GM18907 (cell line): Measurements from ENCODE around the gene NHSL1.

Experiments
- ATAC-seq: cut with Tn5 transposase; IDR thresholded peaks from one replicate; pipeline ENCODE4 v1.9.1; 2021; ENCODE audit warnings: mild to moderate bottlenecking, moderate library complexity; ENCODE audit not compliant: unreplicated experiment

Gene NHSL1

DNA sequence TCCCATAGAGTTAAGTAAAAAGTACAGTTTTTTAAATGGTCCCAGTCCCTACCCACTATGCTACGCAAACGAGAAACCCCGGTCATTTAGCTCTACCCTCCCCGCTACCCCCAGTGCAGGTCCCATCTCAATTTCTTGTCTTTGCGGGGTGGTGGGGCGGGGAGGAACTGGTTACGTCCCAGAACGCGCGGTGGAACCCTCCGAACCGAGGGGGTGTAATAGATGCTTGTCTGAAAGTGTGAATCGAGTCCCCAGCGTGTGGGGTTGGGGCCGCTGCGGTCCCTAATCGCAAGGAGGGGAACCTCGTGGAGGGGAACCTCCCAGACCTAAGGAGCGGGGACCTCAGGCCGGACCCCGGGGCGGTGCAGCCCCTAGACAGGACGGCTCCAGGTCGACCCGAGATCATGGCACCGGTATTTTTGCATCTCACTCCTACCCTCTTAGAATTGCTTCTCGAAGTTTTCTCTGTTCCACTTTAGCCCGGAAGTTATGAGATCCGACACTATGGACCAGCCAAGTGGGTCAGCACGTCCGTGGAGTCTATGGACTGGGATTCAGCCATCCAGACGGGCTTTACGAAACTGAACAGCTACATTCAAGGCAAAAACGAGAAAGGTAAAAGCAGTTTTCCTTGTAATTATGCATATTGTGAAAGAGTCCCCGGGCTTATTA, 94.5 kb downstream of the NHSL1 start:
- ATAC-seq: no peak

DNA sequence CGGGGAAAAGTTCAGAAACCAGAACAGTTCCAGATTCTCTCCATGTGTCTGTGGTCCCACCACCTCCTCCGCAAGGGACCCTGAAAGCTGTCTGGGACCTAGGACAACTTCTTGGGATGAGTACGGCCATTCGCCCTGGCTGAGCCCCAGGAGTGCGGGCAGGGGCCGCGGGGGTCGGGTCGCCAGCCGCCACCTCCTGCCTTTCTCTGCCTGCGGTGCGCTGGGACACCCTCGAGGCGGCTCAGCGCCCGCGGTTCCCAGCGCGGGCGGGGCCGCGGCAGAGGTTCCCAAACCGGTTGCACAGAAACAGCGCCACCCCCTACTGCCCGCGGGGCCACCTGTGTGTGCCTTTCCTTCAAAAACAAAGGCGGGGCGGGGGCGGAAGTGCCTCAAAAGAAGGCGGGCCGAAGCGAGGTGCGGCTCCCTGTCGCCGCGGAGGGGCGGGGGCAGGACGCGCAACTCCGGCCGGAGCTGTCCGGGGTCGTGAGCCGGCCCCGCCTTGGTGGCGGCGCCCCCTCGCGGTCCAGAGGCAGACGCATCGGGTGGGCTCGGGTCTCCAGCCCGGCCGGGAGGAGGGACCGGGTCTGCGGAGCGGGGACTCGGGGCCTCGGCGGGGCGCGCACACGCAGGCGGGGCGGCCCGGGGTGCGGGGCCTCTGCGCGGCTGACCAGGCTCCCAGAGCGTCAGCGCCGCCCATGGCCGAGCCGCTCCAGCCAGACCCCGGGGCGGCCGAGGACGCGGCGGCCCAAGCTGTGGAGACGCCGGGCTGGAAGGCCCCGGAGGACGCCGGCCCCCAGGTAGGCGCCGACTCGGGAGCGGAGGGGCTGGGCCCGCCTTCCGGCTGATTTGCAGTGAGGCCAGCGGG, 95.3 kb downstream of the NHSL1 start, which contains the start of gene HEBP2:
HEBP2 (plus strand) TSS at position 423 of the 865 bp plus-strand sequence; CDS start at position 696, 273 bp downstream.
- ATAC-seq: peak; percentile 82

DNA sequence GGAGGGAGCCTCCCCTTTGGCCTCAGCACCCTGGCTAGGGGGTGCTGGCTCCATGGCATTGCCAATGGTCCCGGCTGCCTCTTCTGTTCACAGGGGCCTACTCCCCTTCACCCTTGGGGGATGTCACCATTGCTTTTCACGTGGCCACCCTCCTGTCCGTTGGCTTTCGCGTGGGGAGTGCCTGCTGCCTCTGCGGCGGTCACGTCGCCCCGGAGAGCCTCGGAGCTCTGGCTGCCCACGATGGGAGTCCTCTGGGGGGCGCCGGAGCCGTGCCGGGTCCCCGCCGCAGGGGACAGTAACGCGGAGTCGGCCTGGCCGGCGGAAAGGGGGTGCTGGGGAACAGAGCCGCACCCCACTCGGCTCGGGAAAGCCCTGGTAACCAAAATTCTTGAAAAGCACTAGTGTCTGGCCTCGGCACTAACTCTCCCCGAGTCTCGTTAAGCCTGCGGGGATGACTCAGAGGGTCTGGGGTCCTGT, 95.9 kb downstream of the NHSL1 start:
- ATAC-seq: peak; percentile 12

DNA sequence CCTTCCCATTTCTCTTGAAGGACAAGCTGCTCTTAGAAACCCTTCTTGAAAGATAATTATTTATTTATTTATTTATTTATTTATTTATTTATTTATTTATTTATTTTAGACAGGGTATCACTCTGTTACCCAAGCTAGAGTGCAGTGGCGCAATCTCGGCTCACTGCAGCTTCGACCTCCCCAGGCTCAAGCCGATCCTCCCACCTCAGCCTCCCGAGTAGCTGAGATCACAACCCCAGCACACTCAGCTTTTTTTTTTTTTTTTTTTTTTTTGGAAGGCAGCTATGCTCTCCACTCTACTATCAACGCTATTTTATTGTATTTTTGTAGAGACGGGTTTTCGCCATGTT, 96.5 kb downstream of the NHSL1 start:
- ATAC-seq: no peak

DNA sequence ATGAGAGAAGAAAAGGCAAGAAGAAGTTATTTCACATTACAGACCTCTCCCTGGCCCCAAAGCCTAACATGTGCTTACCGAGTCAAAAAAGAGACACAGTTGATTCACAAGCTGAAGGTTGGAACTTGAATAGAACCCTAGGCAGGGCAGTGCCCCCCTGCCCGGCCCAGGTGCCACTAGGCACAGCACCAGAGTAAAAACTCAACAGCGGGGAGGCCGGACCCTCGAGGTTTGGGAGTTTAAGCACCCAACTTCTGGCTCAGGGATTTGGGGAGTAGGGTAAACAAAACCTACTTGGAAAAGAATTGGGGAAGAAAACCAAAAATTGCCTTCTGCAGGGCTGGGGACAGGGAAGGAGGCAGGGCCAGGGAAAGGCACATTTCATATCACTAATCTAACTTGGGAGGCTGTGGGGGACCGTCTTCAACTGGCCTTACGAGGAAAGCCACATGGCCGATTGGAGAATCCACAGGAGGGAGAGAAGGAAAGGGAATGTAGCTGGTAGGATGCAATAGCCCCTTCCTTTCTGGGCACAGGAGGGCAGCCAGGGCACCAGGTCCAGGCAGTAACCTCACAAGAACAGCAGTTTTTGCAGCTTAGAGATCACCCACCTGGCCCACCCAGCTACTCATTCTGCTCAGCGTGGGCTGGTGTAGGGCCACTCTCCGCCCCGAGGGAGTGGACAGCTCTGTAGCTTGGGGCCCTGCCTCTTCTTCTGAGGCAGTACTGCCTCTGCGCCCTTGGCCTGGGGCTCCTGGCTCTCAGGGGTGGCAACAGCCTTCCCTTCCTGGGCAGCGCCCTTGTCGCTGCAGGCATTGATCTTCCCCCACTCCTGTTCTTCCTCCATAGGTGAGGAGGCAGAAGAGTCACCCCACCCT, 97.1 kb downstream of the NHSL1 start:
- ATAC-seq: no peak

DNA sequence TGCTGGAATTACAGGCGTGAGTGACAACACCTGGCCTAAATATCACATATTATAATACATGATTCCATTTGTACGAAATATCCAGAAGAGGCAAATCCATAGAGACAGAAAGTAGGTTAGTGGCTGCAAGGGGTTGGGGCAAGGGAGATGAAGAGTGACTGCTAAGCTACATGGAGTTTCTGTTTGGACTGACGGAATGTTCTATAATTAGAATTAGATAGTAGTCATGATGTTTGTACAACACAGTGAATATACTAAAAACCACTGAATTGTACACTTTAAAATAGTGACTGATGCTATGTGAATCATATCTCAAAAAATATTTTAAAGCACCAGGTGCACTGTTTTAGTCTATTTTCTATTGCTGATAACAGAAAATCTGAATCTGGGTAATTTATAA, 99.0 kb downstream of the NHSL1 start:
- ATAC-seq: no peak

DNA sequence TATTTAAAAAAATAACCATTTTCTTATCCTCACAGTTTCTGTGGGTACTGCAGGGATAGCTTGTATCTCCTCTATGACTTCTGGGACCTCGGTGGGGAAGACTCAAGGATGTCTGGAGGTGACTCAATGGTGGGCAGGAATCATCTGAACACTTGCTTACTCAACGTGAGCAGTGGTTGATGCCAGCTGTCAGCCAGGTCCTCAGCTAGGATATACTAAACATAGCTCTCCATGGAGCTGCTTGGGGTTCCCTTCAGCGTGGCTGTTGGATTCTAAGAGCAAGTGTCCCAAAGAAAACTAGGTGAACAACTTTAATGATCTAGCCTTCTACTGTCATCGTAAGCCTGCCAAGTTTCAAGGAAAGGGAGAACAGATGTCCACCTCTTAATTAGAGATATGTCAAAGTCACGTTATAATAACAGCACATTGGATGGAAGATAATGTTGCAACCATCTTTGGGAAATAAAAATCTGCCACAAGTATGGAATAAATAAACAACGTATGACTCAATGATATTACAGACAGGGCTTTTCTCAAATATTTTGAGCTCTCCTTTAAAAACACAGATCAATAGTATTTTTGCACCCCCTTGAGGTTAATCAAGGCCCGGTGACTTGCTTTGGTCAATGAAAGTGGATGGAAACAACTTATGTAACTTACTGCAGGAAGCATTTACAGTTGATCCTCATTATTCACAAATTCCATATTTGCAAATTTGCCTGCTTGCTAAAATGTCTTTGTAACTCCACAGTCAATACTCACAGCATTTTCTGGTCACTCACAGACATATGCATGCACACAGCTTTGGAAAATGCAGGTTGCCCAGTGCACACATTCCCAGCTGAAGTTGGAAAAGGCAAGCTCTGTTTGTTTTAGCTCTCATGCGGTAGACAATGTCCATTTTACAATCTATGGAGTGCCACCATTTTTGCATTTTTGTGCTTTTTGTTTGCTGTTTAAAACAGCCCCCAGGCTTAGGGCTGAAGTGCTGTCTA, 101.9 kb downstream of the NHSL1 start:
- ATAC-seq: no peak

DNA sequence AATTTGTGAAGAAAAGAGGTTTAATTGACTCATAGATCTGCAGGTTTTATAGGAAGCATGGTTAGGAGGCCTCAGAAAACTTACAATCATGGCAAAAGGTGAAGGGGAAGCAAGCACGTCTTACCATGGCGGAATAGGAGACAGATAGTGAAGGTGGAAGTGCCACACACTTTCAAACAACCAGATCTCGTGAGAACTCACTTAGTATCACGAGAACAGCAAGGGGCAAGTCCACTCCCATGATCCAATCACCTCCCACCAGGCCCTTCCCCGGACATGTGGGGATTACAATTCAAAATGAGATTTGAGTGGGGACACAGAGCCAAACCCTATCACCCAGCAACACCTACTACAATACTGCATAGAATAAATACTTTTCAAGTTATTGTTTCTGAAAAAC, 102.6 kb downstream of the NHSL1 start:
- no peak for ATAC-seq

DNA sequence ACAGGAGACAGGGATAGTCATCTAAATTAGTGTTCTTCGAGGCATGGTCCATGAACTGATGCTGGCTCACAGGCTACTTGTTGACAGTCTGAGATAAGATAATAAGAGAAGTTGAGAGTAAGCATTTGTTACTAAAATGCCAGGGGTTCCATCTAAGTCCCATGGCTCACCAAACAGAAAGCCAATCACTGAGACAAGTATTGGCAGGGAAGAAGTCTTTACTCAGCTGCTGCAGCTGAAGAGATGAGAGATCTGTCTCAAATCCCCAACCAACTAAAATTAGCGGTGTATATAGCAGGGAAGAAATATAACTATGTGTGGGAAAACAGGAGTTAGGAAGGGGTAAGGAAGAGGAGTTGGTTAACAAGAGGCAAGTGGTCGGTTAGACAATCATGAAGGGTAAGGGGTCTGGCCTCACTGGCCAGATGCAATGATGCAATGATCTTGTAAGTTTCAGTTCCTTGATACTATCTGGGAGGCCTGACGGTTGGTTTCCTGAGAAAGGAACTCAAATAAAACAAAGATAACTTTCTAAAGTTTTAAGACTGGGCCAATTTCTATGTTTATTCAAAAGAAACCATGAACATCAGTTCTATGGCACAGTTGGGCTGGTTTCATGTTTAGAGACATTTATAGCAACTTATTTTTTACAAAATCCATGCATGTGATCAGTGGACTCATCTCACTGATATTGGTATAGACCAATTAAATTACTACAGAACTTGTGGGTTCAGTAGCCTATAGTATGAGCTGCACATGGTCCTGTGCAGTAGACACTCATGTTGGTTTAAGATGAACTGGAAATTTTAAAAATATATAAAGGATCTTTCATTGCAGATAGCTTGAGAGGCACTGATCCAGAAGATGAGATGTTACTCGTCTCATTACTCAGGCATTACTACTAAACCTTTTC, 105.2 kb downstream of the NHSL1 start:
- ATAC-seq: no peak

DNA sequence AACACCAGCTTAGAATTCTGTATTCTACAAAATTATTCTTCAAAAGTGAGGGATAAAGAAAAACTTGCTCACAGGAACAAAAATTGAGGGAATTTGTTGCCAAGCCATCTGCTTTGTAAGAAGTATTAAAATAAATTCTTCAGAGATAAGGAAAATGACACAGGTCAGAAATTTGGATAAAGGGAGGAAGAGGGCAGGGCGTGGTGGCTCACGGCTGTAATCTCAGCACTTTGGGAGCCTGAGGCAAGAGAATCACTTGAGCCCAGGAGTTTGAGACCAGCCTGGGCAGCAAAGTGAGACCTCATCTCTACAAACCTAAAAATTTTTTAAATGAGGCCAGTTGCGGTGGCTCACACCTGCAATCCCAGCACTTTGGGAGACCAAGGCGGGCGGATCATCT, 109.7 kb downstream of the NHSL1 start:
- ATAC-seq: no peak

DNA sequence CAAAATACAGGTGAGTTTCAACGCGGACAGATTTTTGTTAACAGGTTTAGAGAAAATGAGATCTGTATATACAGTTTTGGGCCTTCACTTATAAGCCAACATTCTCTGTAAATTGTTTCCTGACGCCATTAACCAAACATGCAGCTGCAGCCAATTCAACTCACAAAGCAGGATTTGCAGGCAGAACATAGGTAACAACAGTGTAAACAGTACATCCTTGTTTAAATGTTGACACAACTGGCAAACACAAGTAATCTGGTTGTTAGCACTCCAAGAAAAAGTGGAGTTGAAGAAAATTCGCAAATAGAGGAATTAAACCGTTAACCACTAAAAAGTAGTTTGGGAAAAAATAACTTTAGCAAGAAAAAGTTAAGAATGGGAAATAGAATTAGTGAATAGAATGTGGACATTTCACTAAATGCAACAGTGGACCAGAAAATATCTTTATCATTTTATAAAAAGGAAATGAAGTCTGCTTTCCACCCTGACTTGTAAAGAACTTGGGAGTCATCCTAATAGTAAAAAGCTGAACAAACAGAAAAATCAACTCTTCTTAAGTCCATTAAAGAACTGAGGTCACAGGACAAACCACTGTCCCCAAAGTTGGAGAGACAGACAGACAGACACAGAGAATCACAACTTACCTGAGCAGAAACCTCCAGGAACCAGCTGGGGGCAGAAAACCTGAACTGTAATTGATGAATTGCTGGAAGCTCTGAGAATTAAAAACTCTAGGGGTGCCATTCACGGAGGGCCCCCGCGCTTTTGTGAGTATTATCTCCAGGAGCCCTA, 111.5 kb downstream of the NHSL1 start:
- ATAC-seq: no peak

DNA sequence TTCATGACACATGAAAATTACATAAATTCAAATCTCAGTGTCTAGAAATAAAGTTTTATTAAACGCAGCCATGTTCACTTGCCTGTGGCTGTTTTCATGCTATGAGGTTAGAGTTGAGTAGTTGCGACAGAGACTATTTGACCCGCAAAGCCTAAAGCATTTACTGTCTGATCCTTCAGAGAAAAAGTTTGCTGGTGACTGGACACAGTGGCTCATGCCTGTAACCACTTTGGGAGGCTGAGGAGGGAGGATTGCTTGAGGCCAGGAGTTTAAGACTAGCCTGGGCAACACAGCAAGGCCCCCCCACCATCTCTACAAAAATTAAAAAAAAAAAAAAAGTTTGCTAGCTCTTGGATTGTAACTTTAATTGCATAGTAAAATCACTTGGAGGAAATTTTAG, 112.4 kb downstream of the NHSL1 start:
- ATAC-seq: no peak

DNA sequence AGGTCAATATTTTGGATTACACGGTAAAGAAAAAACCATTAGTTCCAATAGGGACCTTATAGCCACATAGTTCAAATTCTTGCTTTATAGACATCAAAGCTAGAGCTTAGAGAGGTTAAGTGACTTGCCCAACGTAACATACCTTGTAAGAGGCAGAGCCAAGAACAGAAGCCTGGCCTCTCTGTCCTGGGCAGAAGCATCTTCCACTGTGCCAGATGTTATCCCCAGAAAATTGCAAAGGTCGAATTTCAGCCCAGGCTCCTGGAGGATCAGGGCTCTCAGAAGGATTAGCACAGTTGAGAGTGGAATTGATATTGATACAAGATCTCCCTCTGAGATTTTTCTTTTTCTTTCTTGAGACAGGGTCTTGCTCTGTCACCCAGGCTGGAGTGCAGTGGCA, 115.5 kb downstream of the NHSL1 start:
- ATAC-seq: no peak

DNA sequence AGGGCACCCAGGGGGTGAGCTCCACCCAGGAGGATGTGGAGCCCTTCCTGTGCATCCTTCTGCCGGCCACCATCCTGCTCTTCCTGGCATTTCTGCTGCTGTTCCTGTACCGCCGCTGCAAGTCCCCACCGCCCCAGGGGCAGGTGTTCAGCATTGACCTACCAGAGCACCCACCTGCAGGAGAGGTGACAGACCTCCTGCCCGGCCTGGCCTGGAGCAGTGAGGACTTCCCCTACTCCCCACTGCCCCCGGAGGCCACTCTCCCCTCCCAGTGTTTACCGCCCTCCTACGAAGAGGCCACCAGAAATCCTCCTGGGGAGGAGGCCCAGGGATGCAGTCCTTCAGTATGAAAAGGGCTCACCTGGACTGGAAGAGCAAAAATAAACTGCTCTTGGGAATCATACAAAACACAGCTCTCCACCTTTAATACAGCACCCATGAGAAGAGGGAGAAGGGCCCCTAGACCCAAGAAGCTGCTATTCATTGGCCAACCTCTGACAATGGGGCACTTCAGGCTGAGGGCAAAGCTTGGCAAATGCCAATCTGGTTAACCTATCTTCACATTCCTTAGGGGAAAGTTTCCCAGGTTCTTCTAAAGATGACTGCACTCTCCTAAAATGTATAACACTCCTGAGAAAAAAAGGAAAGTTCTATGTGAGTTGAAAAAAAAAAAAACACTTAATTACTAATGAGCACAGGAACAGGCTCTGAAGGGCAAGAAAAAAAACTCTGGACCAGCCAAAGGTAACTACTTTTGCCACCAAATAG, 116.6 kb downstream of the NHSL1 start:
- no peak for ATAC-seq

DNA sequence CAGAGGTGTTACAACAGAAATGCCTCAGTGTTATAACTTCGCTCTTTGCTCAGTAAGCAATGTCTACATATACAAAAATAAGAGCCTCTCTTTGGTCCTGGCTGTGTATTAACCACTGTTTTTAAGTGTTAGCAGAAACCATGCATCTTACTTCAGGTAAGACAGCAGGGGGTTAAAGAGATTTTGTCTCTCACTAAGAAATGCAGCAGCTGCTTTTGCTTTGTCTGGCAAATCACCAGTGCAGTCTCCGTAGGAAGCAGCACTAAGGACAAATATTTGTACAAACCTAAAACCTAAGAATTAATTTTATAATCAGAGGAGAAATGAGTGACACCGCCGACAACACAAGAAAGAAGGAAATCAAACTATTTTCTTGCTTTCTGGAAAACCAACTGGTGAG, 120.8 kb downstream of the NHSL1 start:
- ATAC-seq: no peak

DNA sequence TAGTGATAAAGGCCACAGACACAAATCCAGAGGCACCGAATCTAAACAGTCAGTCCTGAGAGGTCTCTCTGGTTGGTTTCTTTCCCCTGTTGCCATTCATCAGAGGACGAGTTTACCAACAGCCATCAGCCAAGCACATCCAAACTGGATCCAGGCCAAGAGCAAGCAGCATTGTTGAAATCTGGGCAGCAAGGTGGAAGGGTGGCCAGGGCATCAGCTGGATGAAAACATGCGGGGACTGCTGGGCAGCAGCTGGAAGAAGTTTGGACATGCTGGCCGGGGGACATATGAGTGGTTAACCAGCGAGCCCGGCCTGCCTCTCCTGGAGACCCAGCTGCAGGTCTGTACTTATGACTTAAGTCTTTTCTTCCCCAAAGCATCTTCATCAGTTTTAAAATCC, 121.5 kb downstream of the NHSL1 start, which contains the start of gene SMIM28:
SMIM28 (plus strand) TSS at position 62 of the 400 bp plus-strand sequence; CDS start at position 230, 168 bp downstream.
- ATAC-seq: no peak

DNA sequence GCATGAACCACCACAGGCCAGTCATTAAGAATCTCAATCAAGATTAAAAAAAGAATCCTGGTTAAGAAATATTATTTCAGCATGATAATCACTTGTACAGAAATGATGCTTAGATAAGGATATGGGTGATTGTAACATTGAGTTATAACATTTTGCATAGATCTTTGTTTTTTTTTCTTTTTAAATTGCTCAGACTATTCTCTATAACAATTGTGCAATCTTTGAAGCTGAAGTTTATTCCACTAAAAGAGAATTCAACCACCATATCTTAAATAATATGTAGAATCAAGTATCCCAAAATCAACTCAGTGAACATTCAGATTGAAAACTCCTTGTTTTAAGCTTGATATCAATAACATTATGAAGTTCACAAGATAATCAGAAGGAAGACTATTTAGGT, 122.3 kb downstream of the NHSL1 start:
- ATAC-seq: no peak
